AG09319 (cell line): Measurements from ENCODE around the gene CFAP46.

Source experiments
- DNase-seq: peaks from one replicate; pipeline ENCODE4 v3.0.0-alpha.2; 2010; ENCODE audit warnings: low read depth; ENCODE audit errors: extremely low read depth
- TF ChIP-seq, protein P1 (sequence below): IDR thresholded peaks from 2 replicates; pipeline ENCODE4 v1.5.1; 2011; ENCODE audit warnings: low read depth, mild to moderate bottlenecking, inconsistent platforms, low read length, moderate library complexity

CFAP46 gene

DNA sequence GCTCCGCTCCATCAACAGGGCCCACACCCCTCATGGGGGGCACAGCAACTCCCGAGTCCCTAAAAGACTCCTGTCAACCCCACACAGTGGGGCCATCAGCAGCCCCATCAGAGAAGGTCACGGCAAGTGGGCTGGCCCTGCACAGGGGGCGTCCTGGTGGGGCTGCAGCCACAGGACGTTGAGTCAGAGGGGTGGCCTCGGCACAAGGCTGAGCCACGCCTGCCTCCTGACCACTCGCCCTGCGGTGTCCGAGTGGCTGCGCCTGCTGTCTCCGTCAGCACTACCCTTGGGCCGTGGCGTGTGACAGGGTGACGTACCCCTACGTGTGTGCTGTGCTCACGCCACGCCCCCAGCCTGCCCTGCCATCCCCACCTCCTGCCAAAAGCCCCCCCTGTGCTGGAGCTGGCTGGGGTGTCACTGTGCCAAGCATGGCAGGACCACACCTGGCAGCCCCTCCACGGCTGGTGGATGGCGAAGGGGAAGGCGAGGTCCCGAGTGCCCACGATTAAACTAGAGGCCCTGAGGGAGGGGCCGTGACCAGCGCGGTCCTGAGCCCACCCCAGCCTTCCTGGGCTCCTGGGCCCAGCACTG is 130.4 kb downstream of the CFAP46 start:
- no peak for DNase-seq
- TF ChIP-seq, protein P1, sequence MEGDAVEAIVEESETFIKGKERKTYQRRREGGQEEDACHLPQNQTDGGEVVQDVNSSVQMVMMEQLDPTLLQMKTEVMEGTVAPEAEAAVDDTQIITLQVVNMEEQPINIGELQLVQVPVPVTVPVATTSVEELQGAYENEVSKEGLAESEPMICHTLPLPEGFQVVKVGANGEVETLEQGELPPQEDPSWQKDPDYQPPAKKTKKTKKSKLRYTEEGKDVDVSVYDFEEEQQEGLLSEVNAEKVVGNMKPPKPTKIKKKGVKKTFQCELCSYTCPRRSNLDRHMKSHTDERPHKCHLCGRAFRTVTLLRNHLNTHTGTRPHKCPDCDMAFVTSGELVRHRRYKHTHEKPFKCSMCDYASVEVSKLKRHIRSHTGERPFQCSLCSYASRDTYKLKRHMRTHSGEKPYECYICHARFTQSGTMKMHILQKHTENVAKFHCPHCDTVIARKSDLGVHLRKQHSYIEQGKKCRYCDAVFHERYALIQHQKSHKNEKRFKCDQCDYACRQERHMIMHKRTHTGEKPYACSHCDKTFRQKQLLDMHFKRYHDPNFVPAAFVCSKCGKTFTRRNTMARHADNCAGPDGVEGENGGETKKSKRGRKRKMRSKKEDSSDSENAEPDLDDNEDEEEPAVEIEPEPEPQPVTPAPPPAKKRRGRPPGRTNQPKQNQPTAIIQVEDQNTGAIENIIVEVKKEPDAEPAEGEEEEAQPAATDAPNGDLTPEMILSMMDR, result no peak

DNA sequence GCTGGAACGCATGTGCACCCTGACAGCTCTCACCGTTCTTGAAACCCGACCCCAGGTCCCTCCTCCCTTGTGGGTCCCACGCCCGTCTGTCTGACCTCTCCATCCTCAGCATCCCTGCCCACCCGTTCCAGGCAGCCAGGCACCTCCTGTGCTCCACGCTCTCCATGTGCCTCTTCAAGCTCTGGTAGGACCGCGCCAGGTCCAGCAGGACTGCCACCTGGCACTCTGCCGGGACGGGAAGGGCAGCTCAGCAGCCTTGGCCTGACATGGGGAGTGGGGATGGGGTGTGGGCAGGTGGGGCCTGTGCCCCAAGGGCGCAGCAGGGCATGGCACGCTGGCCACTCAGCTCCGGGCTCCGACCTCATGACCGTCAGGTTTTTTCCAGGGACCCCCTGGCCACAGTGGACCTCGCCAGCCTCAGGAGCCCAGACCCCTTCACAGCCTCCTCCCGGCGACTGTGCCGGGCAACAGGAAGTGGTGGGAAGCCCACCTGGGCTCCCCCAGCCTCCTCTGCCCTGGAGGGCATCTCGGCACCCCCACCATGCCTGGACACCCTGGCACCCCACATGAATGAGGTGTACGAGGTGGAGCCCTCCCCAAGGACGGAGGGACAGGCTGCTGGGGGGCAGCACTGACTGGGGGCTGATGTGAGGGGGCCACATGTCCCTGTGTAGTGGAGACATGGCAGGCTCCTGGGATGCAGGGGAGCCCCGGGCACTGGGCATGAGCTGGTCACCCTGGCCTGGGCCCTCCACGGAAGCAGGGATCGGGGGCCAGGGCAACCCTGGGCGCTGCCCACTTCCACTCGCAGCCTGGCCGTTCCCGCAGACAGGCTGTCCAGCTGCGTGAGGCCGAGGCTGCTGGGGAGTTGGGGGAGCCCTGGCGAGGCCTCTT is 131.3 kb downstream of the CFAP46 start:
- TF ChIP-seq, protein P1, result no peak

DNA sequence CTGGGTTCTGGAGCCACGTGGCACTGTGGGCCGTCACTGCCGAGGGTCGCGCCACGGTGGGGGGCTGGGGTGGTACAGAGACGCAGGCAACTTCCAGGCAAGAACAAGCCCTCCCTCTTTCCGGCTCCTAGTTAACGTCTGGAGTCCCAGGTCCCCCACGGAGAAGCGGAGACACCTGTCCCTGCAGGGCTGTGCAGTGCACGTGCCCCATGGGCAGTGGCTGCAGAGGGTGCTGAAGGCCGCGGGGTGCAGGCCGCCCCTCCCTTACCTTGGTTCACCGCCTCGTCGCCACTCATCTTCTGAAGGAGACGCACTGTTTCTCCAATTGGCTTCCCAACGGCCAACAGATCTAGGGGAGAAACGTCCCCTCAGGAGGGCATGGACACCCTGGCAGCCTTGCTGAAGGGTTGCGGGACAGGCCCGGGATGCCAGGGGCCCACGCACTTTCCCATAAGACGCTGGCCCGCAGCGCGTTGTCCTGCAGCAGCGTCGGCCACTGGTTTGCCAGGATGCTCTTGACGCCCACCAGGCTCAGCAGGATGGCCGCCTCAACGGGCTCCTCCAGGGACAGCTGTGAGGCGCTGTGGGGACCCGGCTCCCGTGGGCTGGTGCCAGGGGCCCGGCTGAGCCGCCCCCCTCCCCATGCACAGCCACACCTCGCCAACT is 132.1 kb downstream of the CFAP46 start:
- TF ChIP-seq, protein P1, result no peak
- DNase-seq, result no peak

More for the DNA sequence above, 131.3 kb downstream of the CFAP46 start:
- DNase-seq, result no peak

DNA sequence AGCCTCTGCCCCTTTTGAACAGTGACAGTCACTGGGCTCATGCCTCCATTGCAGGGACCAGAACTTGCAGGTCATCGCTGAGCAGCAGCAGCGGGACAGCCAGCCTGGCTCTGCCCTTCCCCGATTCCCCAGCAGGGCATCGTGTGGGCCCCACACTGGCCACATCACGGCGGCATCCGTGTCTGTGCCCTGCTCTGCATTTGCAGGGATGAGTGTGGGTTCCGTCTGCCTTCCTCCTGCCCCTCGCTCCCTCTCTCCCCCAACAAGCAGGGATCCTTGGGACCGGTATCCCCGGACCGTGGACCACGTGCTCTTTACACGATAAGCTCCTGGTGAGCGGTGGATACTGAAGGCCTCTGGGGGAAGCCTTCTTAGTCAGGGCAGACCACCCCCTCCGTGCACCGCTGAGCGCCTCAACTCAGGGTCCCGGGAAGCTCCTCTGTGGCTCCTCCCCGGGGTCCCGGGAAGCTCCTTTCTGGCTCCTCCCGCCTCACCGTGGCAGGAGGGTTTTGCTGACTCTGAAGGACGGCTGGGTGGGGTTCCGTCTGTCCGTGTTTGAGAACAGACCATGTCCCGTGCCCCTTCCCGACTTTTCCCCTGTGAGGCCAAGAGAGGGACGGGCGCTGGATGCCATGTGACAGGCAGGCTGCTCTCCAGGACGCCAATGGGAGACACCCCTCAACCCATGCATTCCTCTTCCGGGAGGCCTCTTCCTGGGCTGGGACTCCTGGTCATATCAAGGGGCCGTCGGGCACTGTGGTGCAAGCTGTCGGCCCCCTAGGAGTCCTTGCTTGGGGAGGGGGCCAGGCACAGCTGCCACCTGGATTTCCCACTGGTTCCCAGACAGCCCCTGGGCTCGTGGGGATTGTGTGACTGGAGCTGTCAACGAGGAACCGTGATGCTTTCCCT is 132.9 kb downstream of the CFAP46 start:
- TF ChIP-seq, protein P1, result no peak
- no peak for DNase-seq

DNA sequence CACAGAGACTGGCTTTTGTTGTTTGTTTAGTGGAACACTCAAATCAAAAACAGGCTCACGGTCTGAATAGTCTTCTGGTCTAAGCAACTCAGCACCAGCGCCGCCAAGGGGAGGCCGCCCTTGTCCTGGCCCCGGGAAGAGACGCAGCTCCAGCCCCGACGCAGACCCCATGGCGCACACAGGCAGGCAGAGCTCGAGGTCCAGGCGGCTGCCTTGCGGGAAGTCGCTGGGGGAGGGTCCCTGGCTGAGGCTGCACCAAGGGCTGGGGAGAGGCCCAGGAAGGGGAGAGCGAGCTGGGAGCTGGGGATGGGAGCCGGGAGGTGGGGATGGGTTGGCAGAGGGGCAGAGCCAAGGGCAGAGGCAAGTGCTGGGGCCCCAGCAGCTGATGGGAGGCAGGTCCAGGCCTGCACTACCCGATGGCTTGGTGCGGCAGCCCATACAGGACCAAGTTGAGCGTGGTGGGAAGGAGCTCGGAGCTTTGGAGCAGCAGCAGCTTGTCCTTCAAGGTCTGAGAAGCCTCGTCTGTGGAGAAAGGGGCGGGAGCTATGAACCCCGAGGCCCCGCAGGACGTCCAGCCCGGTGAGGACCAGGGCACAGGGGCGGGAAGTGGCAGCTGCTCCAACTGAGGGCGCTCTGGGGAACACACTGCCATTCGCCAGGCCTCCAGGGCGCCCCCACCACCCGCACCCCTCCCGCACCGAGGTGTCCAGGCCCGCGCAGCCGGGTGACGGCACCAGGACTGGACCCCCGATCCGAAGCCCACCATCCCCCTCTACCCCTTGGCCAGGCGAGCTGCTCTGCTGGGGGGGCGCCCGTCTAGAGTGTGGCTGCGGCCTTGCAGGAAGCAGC is 133.8 kb downstream of the CFAP46 start:
- no peak for DNase-seq
- TF ChIP-seq, protein P1, result no peak

DNA sequence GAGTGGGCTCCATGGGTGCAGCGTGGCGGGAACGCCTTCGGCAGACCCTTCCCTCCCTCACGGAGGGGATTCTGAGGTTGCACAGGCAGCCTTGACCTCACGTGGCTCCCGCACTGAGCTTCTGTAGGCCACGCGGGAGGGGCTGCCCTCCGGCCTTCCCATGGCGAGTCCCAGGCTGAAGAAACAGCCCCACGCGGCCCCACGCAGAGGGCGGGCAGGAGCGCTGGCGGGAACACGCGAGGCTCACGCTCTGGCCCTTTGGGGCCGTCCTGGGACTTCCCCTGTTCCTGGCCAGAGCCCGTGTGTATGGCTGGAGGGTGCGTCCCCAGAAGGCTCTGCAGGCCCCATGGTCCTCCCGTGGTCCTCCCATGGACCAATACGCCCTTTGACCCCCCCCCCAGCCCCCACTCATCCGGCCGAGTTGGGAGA is 134.7 kb downstream of the CFAP46 start:
- TF ChIP-seq, protein P1, result no peak
- DNase-seq, result no peak
